Endothelial cell of umbilical vein (primary cell): ENCODE results near the gene ZNF568. TPM values are rescaled to one million over a fixed set of nuclear protein-coding genes. Genes with fewer than 3 reads are reported as not detected.

Source experiments
- BruUV-seq: library from RNA; stranded (reverse); fragments of 400-500 nt; replicated peaks from 2 replicates; lab custom pipeline; 2021; lab: Mats Ljungman, UMichigan
- CTCF ChIA-PET: fragments of 300-600, 350-600 bp; sonication (Branson Sonifier 250); formaldehyde crosslinking; loops from one replicate; lab custom pipeline; 2021; ENCODE audit warnings: antibody characterized with exemption, inconsistent platforms; lab: Charles Lee
- POLR2A ChIA-PET: fragments of 300-600, 350-600 bp; sonication (Branson Sonifier 250); formaldehyde crosslinking; loops from one replicate; lab custom pipeline; 2021; ENCODE audit warnings: antibody characterized with exemption, inconsistent platforms; lab: Charles Lee
- DNase-seq: peaks from one replicate; pipeline ENCODE4 v3.0.0-alpha.2; 2011; ENCODE audit warnings: low read depth, low spot score
- FAIRE-seq: peaks from 2 replicates; lab custom pipeline; 2011; peaks lifted over from hg19 to GRCh38; lab: Jason Lieb, UNC
- H2AFZ ChIP-seq: 2 replicates; pipeline ENCODE4 v1.6.0; 2012; ENCODE audit warnings: low read depth, low read length, control low read depth, inconsistent platforms
- H3K27ac ChIP-seq: 2 replicates; pipeline ENCODE4 v1.5.1; 2011; ENCODE audit warnings: low read depth, mild to moderate bottlenecking, control low read depth, low read length, moderate library complexity; ENCODE audit not compliant: insufficient read depth
- H3K27me3 ChIP-seq, 2 experiments: 2 replicates each; pipeline versions ENCODE4 v1.6.0 to v1.6.1; 2011; ENCODE audit warnings: low read length in 2 of 2, mixed read lengths in 1 of 2; ENCODE audit not compliant: control insufficient read depth in 2 of 2, insufficient read depth in 2 of 2
- H3K36me3 ChIP-seq, 2 experiments: 2 replicates in 1 of 2; 3 replicates in 1 of 2; pipeline ENCODE4 v1.5.1; 2011; ENCODE audit warnings: low read length in 2 of 2, mild to moderate bottlenecking in 1 of 2, moderate library complexity in 1 of 2; ENCODE audit not compliant: control insufficient read depth in 2 of 2, insufficient read depth in 2 of 2; ENCODE audit errors: extremely low read depth in 1 of 2
- H3K4me1 ChIP-seq: 3 replicates; pipeline ENCODE4 v1.5.1; 2011; ENCODE audit warnings: mild to moderate bottlenecking, low read length; ENCODE audit not compliant: control insufficient read depth, insufficient read depth; ENCODE audit errors: extremely low read depth
- H3K4me2 ChIP-seq: 2 replicates; pipeline ENCODE4 v1.6.1; 2011; ENCODE audit warnings: low read length, control low read depth, mixed read lengths; ENCODE audit not compliant: insufficient read depth
- H3K4me3 ChIP-seq, 3 experiments: fragments of 200-600 bp in 1 of 3; sonication (generic), shearing (Covaris generic) in 1 of 3; replicated peaks in 1 of 3; 2 replicates each; pipeline ENCODE4 v1.5.1; 2011 to 2016; ENCODE audit warnings: control low read depth in 3 of 3, low read length in 3 of 3, mild to moderate bottlenecking in 2 of 3, inconsistent platforms in 1 of 3, low read depth in 1 of 3, moderate library complexity in 1 of 3; ENCODE audit not compliant: insufficient read depth in 1 of 3
- H3K79me2 ChIP-seq: 2 replicates; pipeline ENCODE4 v1.6.0; 2012; ENCODE audit warnings: low read length, inconsistent platforms; ENCODE audit not compliant: control insufficient read depth, insufficient read depth
- H3K9ac ChIP-seq: replicated peaks from 2 replicates; pipeline ENCODE3; 2011; ENCODE audit warnings: low read length, control low read depth; ENCODE audit not compliant: insufficient read depth; ENCODE audit errors: extremely low read depth
- H3K9me1 ChIP-seq: replicated peaks from 3 replicates; pipeline ENCODE4 v1.6.0; 2011; ENCODE audit warnings: mild to moderate bottlenecking, low read length; ENCODE audit not compliant: control insufficient read depth, insufficient read depth; ENCODE audit errors: extremely low read depth
- H3K9me3 ChIP-seq: replicated peaks from 2 replicates; pipeline ENCODE4 v1.5.1; 2012; ENCODE audit warnings: low read length, inconsistent platforms; ENCODE audit not compliant: control insufficient read depth, insufficient read depth
- H4K20me1 ChIP-seq: replicated peaks from 2 replicates; pipeline ENCODE3; 2011; ENCODE audit warnings: mild to moderate bottlenecking, low read length; ENCODE audit not compliant: control insufficient read depth, insufficient read depth; ENCODE audit errors: extremely low read depth
- EZH2 ChIP-seq: IDR thresholded peaks from 2 replicates; pipeline ENCODE4 v1.6.1; 2012; ENCODE audit warnings: borderline replicate concordance, low read depth, mild to moderate bottlenecking, moderate library complexity, low read length, inconsistent platforms; ENCODE audit not compliant: severe bottlenecking
- FOS ChIP-seq: IDR thresholded peaks from 2 replicates; pipeline ENCODE4 v1.6.1; 2011; ENCODE audit warnings: mild to moderate bottlenecking, low read length, moderate library complexity, borderline replicate concordance; ENCODE audit not compliant: insufficient read depth
- GATA2 ChIP-seq: IDR thresholded peaks from 2 replicates; pipeline ENCODE4 v1.7.0; 2011; ENCODE audit warnings: low read depth, mild to moderate bottlenecking, moderate library complexity, mixed read lengths, low read length; ENCODE audit not compliant: insufficient read length, insufficient read depth
- JUN ChIP-seq: IDR thresholded peaks from 2 replicates; pipeline ENCODE4 v1.6.1; 2011; ENCODE audit warnings: borderline replicate concordance, low read depth; ENCODE audit not compliant: insufficient read length, insufficient read depth
- MAX ChIP-seq: IDR thresholded peaks from 2 replicates; pipeline ENCODE4 v1.6.1; 2011; ENCODE audit not compliant: insufficient read depth, insufficient read length
- MYC ChIP-seq: IDR thresholded peaks from one replicate; pipeline ENCODE4 v1.6.1; 2011; ENCODE audit warnings: mild to moderate bottlenecking, low read depth, low read length
- POLR2A ChIP-seq: IDR thresholded peaks from 2 replicates; pipeline ENCODE4 v1.6.1; 2012; ENCODE audit warnings: low read depth, mild to moderate bottlenecking, control low read depth, low read length
- POLR2AphosphoS5 ChIP-seq: IDR thresholded peaks from 2 replicates; pipeline ENCODE4 v1.6.1; 2012; ENCODE audit warnings: low read depth, mild to moderate bottlenecking, control low read depth, low read length, moderate library complexity; ENCODE audit not compliant: insufficient read depth
- dilution Hi-C: fragments of 300-500 bp; cut with MboI; formaldehyde crosslinking; loops from one replicate; pipeline ENCODE4 v1.15.0; 2019; ENCODE audit warnings: low sequenced_read_pairs; ENCODE audit not compliant: extremely low pct_ligation_motif_present
- intact Hi-C: fragments of 100-400 bp; cut with micrococcal nuclease; formaldehyde crosslinking; loops from one replicate; pipeline ENCODE4 v1.10.0; 2022
- polyA plus RNA-seq, 4 experiments: library from polyadenylated mRNA; depleted of rRNA in 3 of 4; stranded (reverse) in 3 of 4; unstranded in 1 of 4; fragments of >200 nt; gene quantifications; 2 replicates each; pipeline versions ENCODE4 v1.2.1 to v1.2.3, GENCODE V29; 2011 to 2012; ENCODE audit warnings: missing spikeins in 1 of 4
- total RNA-seq: library from RNA; stranded (reverse); gene quantifications from 2 replicates; pipeline ENCODE4 v1.2.3, GENCODE V29; 2021
- TF ChIP-seq, protein P1 (sequence below), 2 donors: IDR thresholded peaks; 1 replicate in 1 of 2; 2 replicates in 1 of 2; pipeline ENCODE4 v1.5.1; 2011; ENCODE audit warnings: low read length in 2 of 2, mild to moderate bottlenecking in 2 of 2, moderate library complexity in 2 of 2, control low read depth in 1 of 2, inconsistent platforms in 1 of 2, low read depth in 1 of 2; ENCODE audit not compliant: insufficient read depth in 1 of 2; ENCODE audit errors: extremely low read depth in 1 of 2

Gene ZNF568
- total and polyA plus RNA-seq, 2 donors (not counting 3 experiments of a cell fraction or from before 2014, with no cell fraction given): 3.1 to 6.4 TPM

GRCh38 chr19:36999313-36999712 is 83.2 kb downstream of the ZNF568 start:
- TF ChIP-seq, protein P1, sequence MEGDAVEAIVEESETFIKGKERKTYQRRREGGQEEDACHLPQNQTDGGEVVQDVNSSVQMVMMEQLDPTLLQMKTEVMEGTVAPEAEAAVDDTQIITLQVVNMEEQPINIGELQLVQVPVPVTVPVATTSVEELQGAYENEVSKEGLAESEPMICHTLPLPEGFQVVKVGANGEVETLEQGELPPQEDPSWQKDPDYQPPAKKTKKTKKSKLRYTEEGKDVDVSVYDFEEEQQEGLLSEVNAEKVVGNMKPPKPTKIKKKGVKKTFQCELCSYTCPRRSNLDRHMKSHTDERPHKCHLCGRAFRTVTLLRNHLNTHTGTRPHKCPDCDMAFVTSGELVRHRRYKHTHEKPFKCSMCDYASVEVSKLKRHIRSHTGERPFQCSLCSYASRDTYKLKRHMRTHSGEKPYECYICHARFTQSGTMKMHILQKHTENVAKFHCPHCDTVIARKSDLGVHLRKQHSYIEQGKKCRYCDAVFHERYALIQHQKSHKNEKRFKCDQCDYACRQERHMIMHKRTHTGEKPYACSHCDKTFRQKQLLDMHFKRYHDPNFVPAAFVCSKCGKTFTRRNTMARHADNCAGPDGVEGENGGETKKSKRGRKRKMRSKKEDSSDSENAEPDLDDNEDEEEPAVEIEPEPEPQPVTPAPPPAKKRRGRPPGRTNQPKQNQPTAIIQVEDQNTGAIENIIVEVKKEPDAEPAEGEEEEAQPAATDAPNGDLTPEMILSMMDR (IDR thresholded peaks at IDR 0.05; ENCODE audit: extremely low read depth in 1 of 2, insufficient read depth in 1 of 2, low read depth in 1 of 2, low read length in 2 of 2): no peak
- TF ChIP-seq POLR2A (no peak), JUN (no peak)
- Histone ChIP-seq H2AFZ (no peak overlapping the region), H3K79me2 (no peaks in the 10 kb centered on the region), H3K9me1 (no peaks in the 10 kb centered on the region), H3K27me3 (no peaks in the 10 kb centered on the region), H3K27ac (no peak overlapping the region), H3K4me2 (no peak overlapping the region), H3K9me3 (peaks cover 5% of the 10 kb centered on the region), H3K9ac (no peak overlapping the region), H4K20me1 (no peaks in the 10 kb centered on the region), H3K4me1 (no peaks in the 10 kb centered on the region), H3K4me3 (no peak overlapping the region), H3K36me3 (no peaks in the 10 kb centered on the region)
- dilution Hi-C loops (no loop called here), intact Hi-C loops (no loop called here)
- FAIRE-seq: no peak
- ChIA-PET POLR2A (no interaction called here), CTCF (no interaction called here)
- no peak for DNase-seq
- BruUV-seq: no TSS peak

DNA sequence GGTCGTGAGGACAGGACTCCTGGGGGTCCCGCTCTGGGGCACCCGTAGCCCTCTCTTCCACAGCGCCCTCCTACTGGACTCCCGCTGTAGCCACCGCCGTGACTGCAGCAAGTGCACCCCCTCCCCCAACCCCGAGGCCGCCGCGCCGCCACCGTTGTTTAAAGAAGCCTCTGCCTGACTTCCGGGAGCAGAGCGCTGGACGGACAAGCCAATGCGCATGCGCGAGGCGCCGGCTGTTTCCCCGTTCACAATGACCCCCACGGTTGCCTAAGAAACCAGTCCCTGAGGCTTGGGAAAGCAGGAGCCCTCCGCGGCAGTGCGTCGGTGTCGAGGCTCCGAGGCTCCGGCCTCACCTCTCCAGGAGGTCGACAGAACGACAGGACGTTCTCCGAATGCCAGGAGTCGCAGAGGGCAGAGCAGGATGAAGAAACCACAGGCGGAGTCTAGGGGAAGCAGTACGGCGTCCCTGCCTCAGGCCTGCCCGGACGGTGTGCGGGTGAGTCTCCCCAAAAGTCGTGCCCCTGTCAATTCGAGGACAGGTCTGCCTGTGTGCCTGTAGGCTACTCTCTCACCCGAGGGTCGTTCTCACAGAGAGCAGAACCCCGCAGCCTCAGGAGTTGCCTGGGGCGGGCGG is 91.6 kb downstream of the ZNF568 start:
- Histone ChIP-seq H3K36me3 (no peaks in the 10 kb centered on the region), H3K4me1 (no peaks in the 10 kb centered on the region), H4K20me1 (no peaks in the 10 kb centered on the region), H2AFZ (no peak overlapping the region), H3K4me3 (no peak overlapping the region), H3K79me2 (no peaks in the 10 kb centered on the region), H3K27ac (no peak overlapping the region), H3K9me3 (peaks cover 6% of the 10 kb centered on the region), H3K27me3 (no peaks in the 10 kb centered on the region), H3K9me1 (no peaks in the 10 kb centered on the region), H3K9ac (no peak overlapping the region), H3K4me2 (no peak overlapping the region)
- no TSS peak for BruUV-seq
- intact Hi-C loops: no loop called here
- ChIA-PET POLR2A (no interaction called here), CTCF (no interaction called here)
- dilution Hi-C loops: no loop called here
- DNase-seq: no peak
- FAIRE-seq: no peak
- TF ChIP-seq POLR2A (no peak), MAX (no peak), POLR2AphosphoS5 (no peak), EZH2 (no peak), JUN (no peak), GATA2 (no peak), FOS (no peak), MYC (no peak)
- TF ChIP-seq, protein P1 (IDR thresholded peaks at IDR 0.05; ENCODE audit: extremely low read depth in 1 of 2, insufficient read depth in 1 of 2, low read depth in 1 of 2, low read length in 2 of 2): no peak
